Endothelial cell (in vitro differentiated cells): Measurements from ENCODE around the gene GPC2. TPM values are rescaled to one million over a fixed set of nuclear protein-coding genes. Genes with fewer than 3 reads are reported as not detected.
"Not testable (repeated sequence)": the region's sequence is repeated elsewhere in the genome, so short reads cannot be mapped to it uniquely, and the experiment has no call there.

Experiments used
- DNase-seq: peaks from one replicate; pipeline ENCODE4 v3.0.0; 2021; ENCODE audit warnings: low spot score
- H3K27ac Mint-ChIP-seq: one replicate; pipeline ENCODE4 v1.8.0; 2021; ENCODE audit warnings: mixed read lengths, inconsistent platforms; ENCODE audit not compliant: unreplicated experiment
- H3K27me3 Mint-ChIP-seq: one replicate; pipeline ENCODE4 v1.8.0; 2021; ENCODE audit warnings: mild to moderate bottlenecking, moderate library complexity, mixed read lengths, inconsistent platforms; ENCODE audit not compliant: unreplicated experiment
- H3K36me3 Mint-ChIP-seq: one replicate; pipeline ENCODE4 v1.8.0; 2021; ENCODE audit warnings: mild to moderate bottlenecking, low read depth, mixed read lengths, inconsistent platforms; ENCODE audit not compliant: unreplicated experiment
- H3K4me1 Mint-ChIP-seq: one replicate; pipeline ENCODE4 v1.8.0; 2021; ENCODE audit warnings: mild to moderate bottlenecking, mixed read lengths, inconsistent platforms; ENCODE audit not compliant: unreplicated experiment
- H3K4me3 Mint-ChIP-seq: one replicate; pipeline ENCODE4 v1.8.0; 2021; ENCODE audit warnings: mild to moderate bottlenecking, mixed read lengths, inconsistent platforms; ENCODE audit not compliant: unreplicated experiment
- H3K9me3 Mint-ChIP-seq: one replicate; pipeline ENCODE4 v1.8.0; 2021; ENCODE audit warnings: mixed read lengths, inconsistent platforms; ENCODE audit not compliant: unreplicated experiment
- CTCF ChIP-seq: fragments of 200-600 bp; sonication (generic); IDR thresholded peaks from one replicate; pipeline ENCODE4 v1.5.0; 2021; ENCODE audit warnings: antibody characterized with exemption; ENCODE audit not compliant: unreplicated experiment
- total RNA-seq: library from RNA; stranded (reverse); fragmentation: NEBNext Ultra II Directional; extraction: Animal tissue kit (Norgen Biotek cat#: 25700); gene quantifications from one replicate; pipeline ENCODE4 v1.2.1, GENCODE V29; 2021; ENCODE audit not compliant: unreplicated experiment

Gene GPC2
- total RNA-seq, 1 donor from 2014 or later, result 27.2 TPM

- H3K4me3 Mint-ChIP-seq, result no peak overlapping the region
- no peaks in the 10 kb centered on the region for H3K36me3 Mint-ChIP-seq
- DNase-seq, result no peak
- H3K9me3 Mint-ChIP-seq, result no peaks in the 10 kb centered on the region
- no peak overlapping the region for H3K27ac Mint-ChIP-seq
- TF ChIP-seq CTCF, result no peak
- peaks cover 7% of the 10 kb centered on the region for H3K4me1 Mint-ChIP-seq
- H3K27me3 Mint-ChIP-seq, result peaks cover 5% of the 10 kb centered on the region
Measured at GRCh38 chr7:100198266-100198665, 21.1 kb upstream of the GPC2 start.

- H3K27ac Mint-ChIP-seq, H3K36me3 Mint-ChIP-seq, H3K4me1 Mint-ChIP-seq, H3K4me3 Mint-ChIP-seq, H3K9me3 Mint-ChIP-seq, H3K27me3 Mint-ChIP-seq, DNase-seq: not testable (repeated sequence)
Measured at GRCh38 chr7:100195901-100196322, 18.7 kb upstream of the GPC2 start.

GRCh38 chr7:100195222-100195621, 18.0 kb upstream of the GPC2 start:
- H3K4me1 Mint-ChIP-seq, result peaks cover 8% of the 10 kb centered on the region
- no peaks in the 10 kb centered on the region for H3K36me3 Mint-ChIP-seq
- no peaks in the 10 kb centered on the region for H3K9me3 Mint-ChIP-seq
- no peak for DNase-seq
- H3K4me3 Mint-ChIP-seq, result no peak overlapping the region
- no peaks in the 10 kb centered on the region for H3K27me3 Mint-ChIP-seq
- H3K27ac Mint-ChIP-seq, result no peak overlapping the region
- TF ChIP-seq CTCF, result no peak

GRCh38 chr7:100192969-100193368, 15.8 kb upstream of the GPC2 start:
- Mint-ChIP-seq H3K27ac (no peak overlapping the region), H3K4me3 (no peak overlapping the region), H3K9me3 (no peaks in the 10 kb centered on the region), H3K27me3 (peaks cover 3% of the 10 kb centered on the region), H3K4me1 (peaks cover 7% of the 10 kb centered on the region), H3K36me3 (no peaks in the 10 kb centered on the region)
- TF ChIP-seq CTCF, result no peak
- no peak for DNase-seq

- H3K4me1 Mint-ChIP-seq, H3K9me3 Mint-ChIP-seq, H3K27me3 Mint-ChIP-seq, H3K27ac Mint-ChIP-seq, H3K4me3 Mint-ChIP-seq, DNase-seq, H3K36me3 Mint-ChIP-seq: not testable (repeated sequence)
Measured at GRCh38 chr7:100192281-100192862, 15.2 kb upstream of the GPC2 start.

- no peak overlapping the region for H3K27ac Mint-ChIP-seq
Measured at GRCh38 chr7:100191775-100192174, 14.6 kb upstream of the GPC2 start.

More at GRCh38 chr7:100191775-100192174, 14.6 kb upstream of the GPC2 start:
- TF ChIP-seq CTCF, result no peak
- H3K4me3 Mint-ChIP-seq, result no peak overlapping the region
- H3K9me3 Mint-ChIP-seq, result no peaks in the 10 kb centered on the region
- DNase-seq, result no peak
- H3K27me3 Mint-ChIP-seq, result peaks cover 3% of the 10 kb centered on the region
- no peaks in the 10 kb centered on the region for H3K36me3 Mint-ChIP-seq
- peaks cover 7% of the 10 kb centered on the region for H3K4me1 Mint-ChIP-seq
